GM21515 (cell line): ENCODE data around the gene INHBB.

Source experiments
- ATAC-seq: cut with Tn5 transposase; IDR thresholded peaks from one replicate; pipeline ENCODE4 v1.9.1; 2021; ENCODE audit not compliant: unreplicated experiment

The INHBB gene

DNA sequence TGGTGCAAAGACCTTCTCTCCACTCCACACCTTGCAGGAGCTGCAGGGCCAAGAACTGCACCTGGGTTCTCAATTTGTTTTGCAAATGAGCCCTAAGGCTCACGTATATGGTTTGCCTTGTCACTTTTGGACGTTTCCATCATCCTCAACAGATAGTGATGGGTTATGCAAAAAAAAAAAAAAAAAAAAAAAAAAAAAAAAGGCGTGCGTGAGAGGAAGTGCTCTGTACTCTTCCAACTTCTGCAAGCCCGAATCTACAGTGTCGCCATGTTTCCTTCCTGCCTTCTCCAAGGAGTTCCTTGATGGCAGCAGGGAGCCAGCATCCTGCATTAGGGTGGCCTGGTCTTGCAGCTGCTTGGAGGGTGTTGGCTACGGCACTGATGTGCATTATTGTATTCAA lies 4.0 kb upstream of the INHBB start:
- no peak for ATAC-seq

DNA sequence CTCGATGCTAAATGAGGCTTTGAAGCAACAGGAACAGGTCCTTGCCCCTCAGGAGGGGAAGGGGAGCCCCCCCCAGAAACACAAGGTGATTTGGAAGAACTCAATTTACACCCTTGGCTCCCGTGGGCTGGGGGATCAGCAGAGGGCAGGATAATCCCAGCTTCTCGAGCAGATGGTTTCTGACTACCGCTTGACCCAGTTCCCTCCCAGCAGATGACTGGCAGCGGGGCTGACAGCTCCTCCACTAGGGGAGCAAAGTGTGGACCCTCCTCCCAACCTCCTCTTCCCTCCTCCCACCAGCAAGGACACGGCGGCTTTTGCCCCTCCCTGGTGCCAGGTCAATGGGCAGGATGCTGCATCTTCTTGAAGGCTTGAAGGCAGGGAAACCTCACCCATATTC lies 3.5 kb upstream of the INHBB start:
- ATAC-seq, result no peak

DNA sequence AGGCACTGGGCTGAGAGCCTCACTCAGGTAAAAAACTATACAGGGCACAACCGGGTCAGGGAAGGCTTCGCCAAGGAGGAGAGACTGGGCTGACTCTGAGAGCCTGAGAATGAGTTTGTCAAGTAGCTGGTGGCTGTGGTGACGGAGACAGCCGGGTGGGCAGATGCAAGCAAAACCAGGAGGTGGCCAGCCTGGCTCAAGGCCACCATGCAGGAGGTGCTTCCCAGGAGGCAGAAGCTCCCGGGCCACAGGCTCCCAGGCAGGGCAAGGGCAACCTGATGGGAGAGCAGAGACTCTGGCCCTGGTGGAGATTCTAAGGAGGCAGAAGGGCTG lies 2.9 kb upstream of the INHBB start:
- no peak for ATAC-seq

DNA sequence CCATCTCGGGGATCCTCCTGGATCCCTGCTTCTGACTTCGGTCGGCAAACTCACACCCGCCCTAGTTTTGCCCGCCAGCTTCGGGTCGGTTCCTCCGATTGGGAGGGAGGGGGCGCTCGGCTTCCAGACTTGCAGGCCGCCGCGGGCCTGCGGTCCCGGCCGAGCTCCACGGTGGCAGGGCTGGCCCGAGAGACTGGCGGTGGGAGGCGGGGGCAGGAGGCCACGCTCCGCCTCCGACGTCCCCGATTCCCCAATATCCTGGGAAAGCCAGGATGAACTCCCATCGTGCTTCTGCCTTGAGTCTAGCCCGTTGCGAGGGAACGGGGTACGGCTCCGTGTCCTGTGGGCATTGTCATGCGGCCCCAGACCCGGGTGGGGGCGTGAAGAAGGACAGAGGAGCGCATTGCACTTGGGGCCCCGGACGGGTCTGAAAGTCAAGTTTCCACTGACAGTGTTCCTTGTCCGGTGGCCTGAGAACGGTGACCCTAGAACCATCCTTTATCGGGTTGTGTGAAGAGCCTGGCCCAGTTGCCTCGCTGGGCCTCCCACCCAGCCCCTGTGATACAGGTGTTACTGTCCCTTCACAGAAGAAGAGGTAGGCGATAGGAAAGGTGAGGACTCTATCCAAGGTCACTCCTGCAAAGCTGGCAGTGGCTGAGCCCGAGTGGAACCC lies 2.4 kb upstream of the INHBB start:
- no peak for ATAC-seq

DNA sequence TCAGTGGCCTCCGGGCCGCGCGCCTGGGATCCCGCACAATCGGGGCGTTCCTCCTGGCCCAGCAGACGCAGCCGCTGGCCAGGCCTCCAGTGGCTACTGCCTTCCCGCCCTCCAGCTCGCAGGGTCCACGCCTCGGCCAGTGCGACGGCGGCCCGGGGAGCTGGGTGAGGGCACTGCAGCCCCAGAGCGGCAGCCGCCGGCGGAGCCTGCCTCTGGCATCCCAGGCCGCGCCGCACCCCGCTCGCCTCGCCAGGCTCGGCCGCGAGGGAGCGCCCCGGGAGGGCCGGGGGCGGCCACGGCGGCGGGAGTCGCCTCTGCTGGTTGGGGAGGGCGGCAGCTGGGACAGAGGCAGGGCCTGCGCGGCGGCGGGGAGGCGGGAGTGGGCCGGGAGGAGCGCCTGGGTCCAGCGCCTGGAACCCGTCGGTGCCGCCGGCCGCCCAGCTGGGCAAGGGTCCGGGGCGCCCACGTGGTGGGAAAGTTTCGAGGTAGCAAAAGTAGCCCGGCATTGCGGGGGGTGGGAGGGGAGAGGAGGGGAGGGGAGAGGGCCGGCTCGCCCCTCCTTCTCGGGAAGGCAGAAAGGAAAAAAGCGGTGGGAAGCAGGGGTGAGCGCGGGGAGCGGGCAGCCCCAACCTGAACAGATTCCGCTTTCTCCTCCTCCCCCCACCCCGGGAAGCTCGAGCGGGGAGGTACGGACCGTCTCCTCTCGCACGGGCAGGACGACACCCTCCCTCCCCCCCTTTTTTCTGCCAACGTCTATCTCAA lies 1.5 kb upstream of the INHBB start:
- no peak for ATAC-seq

DNA sequence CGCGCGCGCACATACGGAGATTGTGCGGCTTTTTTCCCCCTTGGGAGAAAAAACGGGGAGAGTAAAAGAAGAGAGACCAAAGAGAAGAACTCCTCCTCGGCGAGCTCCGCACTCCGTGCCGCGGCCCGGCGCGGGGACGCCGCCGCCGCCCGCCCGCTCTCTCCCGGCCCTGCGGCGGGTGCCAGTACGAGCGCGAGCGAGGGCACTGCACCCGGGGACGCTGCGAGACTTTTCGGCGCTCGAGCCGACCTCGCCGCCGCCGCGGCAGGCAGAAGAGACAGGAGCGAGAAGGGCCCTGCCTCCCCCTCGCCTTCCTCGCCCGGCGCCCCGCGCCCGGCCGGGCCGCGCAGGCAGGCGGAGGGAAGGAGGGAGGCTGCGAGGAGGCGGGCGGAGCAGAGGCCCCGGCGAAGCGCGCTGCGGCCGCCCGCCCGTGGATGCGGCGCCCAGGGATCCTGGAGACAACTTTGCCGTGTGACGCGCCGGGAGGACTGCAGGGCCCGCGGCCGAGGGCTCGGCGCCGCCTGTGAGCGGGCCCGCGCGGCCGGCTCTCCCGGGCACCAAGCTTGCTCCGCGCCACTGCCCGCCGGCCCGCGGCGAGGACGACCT lies 857 bp upstream of the INHBB start:
- ATAC-seq, result no peak

DNA sequence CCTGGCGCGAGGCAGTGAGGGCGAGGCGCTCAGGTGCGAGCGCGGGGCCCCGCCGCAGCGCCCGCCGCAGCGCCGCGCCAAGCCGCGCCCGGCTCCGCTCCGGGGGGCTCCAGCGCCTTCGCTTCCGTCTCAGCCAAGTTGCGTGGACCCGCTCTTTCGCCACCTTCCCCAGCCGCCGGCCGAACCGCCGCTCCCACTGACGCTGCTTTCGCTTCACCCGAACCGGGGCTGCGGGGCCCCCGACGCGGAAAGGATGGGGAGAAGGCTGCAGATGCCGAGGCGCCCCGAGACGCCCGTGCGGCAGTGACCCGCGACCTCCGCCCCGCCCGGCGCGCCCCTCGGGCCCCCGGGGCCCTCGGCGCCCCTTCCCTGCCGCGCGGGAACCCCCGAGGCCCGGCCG lies 328 bp upstream of the INHBB start:
- ATAC-seq, result no peak

DNA sequence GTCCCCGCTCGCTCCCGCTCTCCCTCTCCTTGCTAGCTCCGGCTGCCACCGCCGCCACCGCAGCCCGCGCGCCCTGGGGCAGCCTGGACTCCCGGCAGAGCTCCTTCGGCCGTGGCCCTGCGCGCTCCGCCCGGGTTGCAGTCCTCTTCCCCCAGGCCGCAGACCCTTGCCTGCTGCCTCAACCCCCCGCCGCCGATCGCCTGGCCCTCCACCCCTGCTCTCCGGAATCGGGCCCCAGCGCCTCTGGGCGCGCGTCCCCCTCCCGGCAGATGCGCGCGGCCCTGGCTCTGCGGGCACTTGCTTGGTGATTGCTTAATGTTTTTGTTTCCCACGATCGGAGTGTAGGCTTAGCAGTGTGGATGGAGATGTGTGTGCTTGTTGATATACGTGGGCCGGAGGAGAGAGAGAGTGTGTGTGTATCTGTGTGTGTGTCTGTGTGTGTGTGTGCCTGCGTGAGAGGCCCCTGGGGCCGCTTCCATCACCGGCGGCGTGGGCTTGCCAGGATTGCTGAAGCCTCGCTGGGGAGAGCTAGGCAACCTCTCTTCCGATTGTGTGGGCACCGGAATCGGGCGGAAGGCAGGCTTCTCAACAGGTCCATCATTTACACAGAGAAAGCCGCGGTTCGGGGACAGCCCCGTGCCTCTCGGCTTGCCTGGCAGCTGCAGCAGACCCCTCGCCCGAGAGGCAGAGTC lies 877 bp downstream of the INHBB start:
- ATAC-seq, result no peak

DNA sequence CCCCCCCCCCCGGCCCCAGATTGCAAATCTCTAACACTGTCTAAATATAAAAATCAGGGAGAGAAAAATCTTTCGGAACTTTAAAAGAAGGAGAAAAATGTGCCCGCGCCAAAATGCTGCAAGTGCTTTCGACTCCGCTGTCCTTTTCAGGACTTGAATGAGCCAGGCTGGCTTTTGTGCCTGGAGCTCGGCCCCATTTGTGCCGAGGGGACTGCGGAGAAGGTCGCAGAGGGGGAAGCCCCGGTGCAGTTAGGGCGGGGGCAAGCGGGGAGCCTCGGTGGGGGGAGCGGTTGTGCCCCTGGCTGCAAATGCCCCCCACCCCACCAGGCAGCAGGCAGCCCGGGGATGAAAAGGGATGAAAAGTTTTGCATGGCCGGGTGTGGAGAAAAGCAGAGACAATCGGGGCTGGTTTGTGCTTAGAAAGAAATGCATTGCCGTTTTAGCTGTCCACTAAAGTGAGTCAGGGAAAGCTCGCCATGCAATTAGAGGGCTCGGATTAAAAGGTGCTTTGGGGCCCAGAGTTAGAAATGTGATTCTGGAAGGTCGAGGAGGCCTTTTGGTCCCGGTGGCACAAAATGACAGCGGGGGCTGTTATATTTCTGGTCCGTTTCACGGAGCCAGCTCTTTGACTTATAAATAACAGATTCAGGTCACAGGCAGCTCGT lies 1.6 kb downstream of the INHBB start:
- ATAC-seq, result no peak

DNA sequence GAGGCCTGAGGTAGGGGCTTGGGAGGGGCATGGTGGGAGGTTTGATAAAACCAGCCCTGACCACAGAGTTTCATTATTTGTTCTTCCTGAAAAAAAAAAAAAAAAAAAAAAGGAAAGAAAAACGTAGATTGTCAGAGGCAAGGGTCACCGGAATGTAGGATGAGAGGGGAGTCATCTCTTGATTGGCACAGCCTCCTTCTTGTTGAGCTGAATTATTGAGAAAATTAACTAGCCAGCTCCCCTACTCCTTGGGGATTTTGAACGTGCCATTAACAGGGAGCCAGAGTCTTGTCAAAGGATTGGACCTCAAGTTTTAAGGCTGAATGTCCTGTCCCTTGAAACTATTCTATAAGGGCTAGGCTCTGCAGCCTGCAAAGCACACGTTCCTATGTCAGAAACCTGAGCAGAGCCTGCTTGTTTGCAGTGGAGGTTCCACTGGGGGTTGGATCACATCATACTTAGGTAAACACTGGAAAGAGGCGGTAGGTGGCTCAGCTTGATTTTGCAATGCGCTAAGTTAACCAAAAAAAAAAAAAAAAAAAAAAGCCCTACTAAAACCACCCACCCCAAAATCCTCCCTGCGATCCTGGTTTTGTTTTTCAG lies 2.3 kb downstream of the INHBB start:
- ATAC-seq, result no peak

DNA sequence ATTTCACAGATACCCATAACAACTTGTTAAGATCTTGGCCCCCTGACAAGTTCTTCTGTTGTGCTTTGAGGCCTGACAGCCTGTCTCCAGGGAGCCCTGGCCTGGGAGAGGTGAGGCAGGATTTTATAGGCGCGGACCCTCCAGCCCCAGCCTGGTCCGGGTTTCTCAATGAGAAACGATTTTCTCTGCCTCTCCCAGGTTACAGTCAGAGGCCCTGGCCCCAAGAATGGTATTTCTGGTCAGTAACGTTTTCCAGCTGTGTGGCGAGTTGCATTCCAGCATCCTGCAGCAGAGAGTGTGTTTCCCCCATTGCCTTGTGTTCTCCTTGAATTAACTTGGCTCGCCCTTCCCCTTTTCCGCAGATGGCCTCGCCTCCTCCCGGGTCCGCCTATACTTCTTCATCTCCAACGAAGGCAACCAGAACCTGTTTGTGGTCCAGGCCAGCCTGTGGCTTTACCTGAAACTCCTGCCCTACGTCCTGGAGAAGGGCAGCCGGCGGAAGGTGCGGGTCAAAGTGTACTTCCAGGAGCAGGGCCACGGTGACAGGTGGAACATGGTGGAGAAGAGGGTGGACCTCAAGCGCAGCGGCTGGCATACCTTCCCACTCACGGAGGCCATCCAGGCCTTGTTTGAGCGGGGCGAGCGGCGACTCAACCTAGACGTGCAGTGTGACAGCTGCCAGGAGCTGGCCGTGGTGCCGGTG lies 3.0 kb downstream of the INHBB start:
- no peak for ATAC-seq

DNA sequence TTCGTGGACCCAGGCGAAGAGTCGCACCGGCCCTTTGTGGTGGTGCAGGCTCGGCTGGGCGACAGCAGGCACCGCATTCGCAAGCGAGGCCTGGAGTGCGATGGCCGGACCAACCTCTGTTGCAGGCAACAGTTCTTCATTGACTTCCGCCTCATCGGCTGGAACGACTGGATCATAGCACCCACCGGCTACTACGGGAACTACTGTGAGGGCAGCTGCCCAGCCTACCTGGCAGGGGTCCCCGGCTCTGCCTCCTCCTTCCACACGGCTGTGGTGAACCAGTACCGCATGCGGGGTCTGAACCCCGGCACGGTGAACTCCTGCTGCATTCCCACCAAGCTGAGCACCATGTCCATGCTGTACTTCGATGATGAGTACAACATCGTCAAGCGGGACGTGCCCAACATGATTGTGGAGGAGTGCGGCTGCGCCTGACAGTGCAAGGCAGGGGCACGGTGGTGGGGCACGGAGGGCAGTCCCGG lies 3.5 kb downstream of the INHBB start:
- no peak for ATAC-seq

DNA sequence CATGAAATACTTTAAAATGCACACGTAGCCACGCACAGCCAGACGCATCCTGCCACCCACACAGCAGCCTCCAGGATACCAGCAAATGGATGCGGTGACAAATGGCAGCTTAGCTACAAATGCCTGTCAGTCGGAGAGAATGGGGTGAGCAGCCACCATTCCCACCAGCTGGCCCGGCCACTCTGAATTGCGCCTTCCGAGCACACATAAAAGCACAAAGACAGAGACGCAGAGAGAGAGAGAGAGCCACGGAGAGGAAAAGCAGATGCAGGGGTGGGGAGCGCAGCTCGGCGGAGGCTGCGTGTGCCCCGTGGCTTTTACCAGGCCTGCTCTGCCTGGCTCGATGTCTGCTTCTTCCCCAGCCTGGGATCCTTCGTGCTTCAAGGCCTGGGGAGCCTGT lies 4.1 kb downstream of the INHBB start:
- ATAC-seq, result no peak

DNA sequence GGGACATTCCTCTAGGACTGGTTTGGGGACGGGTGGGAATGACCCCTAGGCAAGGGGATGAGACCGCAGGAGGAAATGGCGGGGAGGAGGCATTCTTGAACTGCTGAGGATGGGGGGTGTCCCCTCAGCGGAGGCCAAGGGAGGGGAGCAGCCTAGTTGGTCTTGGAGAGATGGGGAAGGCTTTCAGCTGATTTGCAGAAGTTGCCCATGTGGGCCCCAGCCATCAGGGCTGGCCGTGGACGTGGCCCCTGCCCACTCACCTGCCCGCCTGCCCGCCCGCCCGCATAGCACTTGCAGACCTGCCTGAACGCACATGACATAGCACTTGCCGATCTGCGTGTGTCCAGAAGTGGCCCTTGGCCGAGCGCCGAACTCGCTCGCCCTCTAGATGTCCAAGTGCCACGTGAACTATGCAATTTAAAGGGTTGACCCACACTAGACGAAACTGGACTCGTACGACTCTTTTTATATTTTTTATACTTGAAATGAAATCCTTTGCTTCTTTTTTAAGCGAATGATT lies 4.9 kb downstream of the INHBB start:
- no peak for ATAC-seq

DNA sequence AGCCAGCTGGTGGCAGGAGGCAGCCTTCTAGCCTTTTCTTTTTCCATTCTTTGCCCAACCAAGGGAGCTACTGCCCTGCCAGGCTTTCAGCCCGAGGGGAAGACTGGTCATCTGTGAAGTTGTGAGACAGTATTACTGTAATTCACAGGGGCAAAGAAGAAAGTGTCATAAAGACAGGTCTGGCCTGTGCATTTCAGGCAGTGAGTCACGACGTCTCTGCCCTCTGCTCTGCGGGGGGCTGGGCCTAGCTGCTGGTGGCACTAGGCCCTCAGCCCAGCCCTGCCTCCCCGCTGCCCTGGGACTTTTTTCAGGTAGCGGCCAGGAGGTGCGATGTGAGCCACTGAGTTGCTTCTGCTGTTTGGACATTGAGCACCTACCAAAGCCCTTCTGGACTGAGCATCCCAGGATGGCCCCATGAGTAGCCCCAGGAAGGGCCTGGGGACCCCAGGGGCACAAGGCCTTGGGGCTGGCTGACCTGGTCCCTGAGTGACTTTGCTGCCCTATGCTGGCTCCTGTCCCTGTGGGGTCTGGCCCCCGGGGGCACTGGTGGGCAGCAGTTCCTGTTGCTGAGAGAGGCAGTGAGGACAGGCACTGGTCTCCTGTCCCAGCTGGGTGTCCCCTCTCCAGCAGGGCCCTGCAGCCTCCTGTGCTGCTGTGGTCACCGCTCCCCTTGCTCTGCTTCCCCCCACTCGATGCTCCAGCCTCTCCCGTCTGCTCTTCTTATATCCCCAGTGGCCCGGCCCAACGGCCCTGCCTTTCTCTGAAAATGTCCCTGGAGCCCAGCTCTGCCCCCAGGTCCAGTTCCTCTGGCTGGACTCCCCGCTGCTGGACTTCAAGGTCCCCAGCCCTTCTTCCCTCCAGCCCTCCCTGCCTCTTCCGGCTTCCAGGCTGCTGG lies 7.0 kb downstream of the INHBB start:
- ATAC-seq, result no peak

DNA sequence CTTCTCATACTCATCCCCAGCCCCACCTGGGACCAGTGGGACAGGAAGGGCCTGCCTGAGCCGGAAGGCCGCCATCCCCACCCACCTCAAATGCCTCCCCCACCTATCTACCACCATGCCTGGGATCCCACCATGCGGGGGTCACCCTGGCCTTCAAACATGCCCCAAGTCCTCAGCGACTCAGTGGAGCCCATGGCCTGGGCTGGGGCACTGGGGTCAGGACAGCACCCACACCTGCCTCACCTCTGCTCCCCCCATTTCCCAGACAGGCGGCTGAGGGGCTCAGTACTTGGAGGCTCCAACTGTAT lies 7.6 kb downstream of the INHBB start:
- ATAC-seq, result no peak

DNA sequence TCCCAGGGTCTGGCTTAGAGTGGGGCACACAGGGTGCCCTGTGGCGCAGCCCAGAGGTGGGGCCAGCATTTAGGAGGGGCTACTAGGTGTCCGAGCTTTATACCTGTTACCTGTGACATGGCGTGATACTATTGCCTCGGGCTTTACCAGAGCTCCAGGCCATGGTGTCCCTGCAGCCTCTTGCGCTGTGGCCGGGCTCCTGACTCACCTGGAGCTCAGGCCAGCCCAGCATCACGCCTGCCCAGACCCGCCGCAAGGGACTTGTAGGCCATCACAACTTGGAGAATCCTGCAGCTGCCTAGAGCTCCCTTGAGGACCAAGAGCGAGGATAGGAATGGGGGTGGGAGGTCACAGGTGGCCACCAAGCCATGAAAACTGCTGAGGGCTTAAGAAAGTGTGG lies 8.0 kb downstream of the INHBB start:
- no peak for ATAC-seq

DNA sequence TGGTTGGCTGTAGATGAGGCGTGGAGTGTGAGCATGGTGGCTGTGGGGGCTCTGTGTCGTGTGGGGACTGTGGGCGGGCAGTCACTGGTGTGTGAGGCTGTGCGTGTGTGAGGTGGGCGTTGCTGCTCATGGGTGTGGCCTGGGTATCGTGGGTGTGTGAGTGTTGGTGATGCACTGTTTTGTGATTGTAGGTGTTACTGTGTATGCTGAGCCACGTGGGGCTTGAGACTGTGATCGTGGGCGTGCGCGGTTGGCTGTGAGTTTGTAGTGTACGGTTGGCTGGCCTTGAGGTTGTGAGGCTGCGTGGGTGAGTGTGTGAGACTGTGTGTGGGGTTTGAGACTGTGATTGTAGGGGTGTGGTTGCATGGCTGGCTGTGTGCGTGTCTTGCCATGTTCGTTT lies 8.5 kb downstream of the INHBB start:
- no peak for ATAC-seq
